GM21723 (cell line): Measurements from ENCODE around the gene CELF4.
"Not testable (repeated sequence)": the region's sequence is repeated elsewhere in the genome, so short reads cannot be mapped to it uniquely, and the experiment has no call there.

Source experiments
- ATAC-seq: cut with Tn5 transposase; IDR thresholded peaks from one replicate; pipeline ENCODE4 v1.9.1; 2021; ENCODE audit warnings: mild to moderate bottlenecking, moderate library complexity; ENCODE audit not compliant: unreplicated experiment

CELF4 gene

GRCh38 chr18:37375181-37375580, 190.4 kb downstream of the CELF4 start:
- ATAC-seq, result no peak

GRCh38 chr18:37368110-37368954, 197.3 kb downstream of the CELF4 start:
- ATAC-seq, result no peak

DNA sequence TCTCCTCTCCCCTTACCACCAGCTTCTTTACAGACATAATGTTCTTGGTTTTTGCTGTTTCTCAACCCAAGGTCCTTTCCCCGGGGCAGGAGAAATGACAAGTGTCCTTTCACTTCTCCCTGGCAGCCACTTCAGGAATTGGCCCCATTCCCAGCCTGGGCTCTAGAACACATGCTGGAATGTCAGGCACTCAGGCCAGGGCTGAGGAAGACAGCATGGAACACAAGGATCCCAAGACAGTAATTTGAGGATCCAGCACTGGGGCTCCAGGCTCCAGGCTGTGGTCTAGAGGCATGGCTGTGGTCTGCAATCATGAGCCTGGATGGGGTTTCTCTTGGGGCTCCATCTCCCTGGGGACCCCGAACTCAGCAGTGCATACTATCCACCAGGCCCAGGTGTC, 201.4 kb downstream of the CELF4 start:
- no peak for ATAC-seq

DNA sequence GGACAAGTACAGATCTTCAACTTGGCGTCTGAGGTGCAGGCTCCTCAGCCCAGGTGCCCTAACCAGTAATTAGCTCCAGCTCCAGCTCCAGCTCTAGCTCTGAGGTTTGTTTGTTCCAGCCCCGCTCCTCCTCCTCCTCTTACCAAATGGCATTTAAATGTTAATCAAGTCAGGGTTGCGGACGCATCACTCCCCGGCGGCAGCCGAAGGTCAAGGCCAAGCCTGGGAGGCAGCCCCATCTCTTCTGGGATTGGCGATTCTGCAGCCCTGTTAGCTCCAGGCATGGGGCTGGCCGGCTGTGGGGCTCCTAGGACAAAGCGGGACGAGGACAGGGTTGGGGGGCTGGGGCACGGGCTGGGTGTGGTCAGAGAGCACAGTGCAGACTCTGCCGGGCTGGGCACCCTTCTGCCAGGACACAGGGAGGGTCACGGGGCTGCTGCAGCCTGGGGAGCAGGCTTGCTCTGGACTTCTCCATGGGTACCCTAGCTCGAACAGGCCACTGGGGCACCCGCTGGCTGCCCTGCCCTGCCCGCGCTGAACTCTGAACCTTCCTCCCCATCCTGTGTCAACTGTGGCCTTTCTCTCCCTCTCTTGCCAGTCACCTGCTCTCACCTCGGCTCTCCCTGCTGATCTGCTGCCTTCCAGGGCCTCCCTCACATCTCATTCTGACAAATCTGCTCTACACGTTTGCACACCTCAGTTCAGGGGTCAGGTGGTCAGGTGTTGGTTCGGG, 203.3 kb downstream of the CELF4 start:
- ATAC-seq, result no peak

DNA sequence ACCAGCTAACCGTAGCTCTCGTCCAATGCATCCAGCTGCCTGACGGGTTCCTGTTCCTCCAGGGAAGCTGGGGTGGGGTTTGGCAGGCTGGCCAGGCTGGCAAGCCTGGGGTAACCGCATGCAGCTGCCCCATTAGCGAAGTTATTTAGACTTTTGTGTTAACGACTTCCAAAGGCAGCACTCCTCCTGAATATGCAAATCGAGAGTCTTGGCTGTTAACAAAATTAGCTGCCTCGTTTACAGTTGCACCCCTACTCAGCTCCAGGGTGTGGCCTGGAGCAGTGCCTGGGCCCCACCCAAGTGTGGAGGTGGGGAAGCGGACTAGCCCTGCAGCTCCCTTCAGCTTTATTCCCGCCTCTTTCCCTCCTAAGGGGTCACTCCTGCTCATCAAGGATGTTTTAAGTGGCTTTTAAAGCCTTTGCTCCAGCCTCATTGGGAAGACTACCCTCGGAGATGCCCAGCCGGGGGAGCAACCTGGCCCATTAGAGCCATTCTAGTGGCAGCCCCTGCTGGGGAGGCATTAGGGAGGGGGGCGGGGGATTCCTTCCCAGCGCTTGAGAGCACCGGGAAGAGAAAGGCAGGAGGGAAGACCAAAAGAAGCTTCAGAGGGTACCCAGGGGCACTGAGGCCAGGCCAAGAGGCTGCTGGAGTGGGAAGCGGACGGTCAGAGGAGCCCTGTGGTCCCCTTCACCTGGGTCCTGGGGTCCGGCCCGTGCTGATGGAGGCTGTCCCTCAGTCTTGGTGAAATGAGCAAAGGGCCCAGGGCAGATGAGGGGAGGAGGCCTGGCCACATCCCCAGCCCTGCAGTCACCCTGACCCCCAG, 204.1 kb downstream of the CELF4 start:
- ATAC-seq, result no peak

DNA sequence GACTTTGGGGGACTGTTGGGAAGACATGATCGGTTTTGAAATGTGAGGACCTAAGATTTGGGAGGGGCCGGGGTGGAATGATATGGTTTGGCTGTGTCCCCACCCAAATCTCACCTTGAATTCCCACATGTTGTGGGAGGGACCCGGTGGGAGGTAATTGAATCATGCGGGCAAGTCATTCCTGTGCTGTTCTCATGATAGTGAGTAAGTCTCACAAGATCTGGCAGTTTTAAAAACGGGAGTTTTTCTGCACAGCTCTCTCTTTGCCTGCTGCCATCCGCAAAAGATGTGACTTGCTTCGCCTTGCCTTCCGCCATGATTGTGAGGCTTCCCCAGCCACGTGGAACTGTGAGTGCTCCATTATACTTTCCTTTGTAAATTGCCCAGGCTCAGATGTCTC, 207.5 kb downstream of the CELF4 start:
- ATAC-seq, result not testable (repeated sequence)

- ATAC-seq, result no peak
Measured at GRCh38 chr18:37355772-37356171, 209.8 kb downstream of the CELF4 start.

- ATAC-seq, result no peak
Measured at GRCh38 chr18:37351110-37351509, 214.5 kb downstream of the CELF4 start.

- ATAC-seq, result no peak
Measured at GRCh38 chr18:37348729-37349128, 216.9 kb downstream of the CELF4 start.

DNA sequence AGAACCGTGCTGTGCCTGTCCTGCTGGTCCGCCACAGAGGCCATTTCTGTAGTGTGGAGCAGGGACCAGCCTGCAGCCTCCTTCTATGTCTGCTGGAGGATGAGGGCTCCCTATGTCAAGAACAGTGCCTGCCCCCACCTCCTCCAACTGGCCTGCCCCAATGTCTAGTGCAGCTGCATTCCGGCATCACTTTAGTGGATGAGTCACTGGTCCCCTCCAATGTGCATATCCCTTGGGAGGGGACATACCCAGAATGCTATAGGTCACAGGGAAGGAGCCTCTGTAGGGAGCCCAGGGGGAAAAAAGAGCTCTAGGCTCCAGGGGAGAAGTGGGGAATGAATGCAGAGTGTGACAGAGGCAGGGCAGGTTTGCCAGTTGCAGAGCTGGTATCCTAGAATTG, 219.6 kb downstream of the CELF4 start:
- ATAC-seq, result no peak

DNA sequence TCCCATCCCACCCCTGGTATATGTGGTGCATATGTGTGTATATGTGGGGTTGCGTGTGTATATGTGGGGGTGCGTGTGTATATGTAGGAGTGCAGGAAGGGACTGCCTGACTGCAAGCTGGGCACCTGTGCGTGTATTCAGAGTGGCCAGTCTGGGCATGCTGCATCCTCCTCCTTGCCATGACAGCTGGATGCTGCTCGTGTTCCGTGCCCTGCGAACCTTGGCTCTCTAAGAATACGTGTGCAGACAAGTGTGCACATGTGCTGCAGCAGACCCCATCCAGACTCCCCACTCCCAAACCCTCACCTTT, 222.1 kb downstream of the CELF4 start:
- peak; percentile 14 for ATAC-seq

DNA sequence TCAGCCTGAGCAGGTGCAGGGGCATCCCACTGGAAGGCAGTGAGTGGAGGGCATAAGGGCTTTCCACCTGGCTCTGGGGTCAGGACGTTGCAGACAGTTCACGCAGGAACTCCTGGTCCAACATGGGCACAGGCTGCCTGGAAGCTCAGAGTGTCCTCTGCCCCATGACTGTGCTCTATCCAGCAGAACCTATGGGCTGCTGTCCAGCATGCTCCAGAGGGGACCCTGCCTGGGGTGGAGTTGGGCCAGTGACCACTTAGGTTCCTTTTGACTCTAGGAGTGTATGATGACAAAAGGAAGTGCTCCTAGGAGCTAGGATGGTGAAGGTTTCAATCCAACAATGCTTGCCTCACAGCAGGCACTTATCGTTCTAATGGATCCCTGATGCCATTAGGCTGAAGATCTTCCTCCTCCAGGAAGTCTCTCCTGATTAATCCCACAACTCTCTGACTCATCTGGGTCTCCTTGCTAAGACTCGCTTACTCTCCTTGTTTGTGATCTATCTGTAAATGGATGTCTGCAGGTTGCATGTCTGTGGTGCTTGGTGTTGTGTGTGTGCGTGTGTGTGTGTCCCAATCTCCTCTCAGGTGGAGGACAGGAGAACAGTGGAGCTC, 224.0 kb downstream of the CELF4 start:
- ATAC-seq, result no peak

DNA sequence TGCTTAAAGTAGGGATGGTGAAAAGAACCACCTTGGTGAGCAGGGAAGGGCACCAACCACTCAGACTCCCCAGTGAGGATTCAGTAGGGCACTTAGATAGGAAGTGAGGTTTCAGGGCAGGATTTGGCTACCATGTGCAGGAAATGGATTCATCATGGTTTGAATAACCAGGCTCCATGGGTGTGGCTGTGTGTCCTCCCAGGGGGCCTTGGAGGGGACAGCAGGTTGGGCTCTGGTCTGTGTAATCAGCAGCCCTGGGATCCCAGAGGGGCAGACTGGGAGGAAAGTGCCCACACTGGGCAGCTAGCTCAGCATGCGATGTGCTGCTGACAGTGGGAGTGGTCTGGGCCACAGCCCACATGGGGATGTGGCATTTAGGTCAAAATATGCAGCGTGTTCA, 224.6 kb downstream of the CELF4 start:
- no peak for ATAC-seq

DNA sequence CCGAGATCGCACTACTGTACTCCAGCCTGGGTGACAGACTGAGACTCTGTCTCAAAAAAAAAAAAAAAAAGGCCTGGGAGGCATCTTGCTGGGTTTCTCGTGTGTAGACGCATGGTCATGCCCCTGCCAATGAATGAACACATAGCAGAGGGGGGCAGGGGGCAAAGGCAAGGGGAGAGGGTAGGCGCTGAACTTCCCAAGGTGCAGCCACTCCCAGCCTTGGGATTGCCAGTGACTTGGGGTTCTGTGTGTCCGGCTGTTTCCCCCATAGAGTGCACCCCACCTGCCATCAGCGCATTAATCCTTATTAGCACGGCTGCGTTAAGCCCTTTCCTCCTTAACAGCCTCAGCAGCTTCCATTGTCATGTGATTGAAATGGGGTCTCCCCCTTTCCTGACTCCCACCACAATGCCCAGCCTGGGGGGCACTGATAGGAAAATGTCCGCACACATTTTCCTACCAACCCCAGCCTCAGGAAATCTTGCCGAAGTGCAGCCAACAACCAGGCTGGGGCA, 225.8 kb downstream of the CELF4 start:
- ATAC-seq, result no peak

DNA sequence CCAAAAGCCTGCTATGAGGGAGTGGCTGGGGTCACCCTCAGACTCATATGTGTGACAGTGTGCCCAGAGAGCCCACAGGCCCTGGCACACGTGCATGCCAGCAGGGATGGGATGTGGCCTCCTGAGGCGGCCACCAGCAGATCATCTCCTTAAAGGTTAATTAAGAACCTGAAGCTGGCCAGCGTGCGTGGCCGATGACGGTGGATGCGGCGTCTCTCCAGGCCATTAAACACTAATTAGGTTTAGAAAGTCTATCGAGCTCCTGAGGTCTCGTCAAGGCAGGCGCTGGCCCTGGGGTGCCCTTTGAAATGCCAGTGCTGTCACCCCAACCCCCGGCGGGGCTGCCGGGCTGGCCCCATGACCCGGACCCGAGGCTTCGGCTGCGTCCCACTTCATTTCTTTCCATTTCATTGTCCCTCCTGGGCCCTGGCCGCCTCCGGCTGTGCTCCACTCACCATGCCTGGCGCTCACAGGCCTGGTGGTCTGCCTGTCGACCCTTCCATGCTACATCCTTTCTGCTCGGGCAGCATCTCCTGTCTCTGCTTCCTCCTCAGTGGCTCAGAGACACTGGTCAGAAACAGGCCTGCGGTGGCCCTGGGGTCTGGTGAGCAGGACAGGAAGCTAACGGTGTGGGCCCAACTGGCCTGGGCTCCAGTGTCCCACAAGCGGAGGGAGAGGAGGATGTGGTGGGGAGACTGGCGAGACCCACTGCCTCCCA, 228.9 kb downstream of the CELF4 start:
- no peak for ATAC-seq

- no peak for ATAC-seq
Measured at GRCh38 chr18:37335409-37335736, 230.2 kb downstream of the CELF4 start.

DNA sequence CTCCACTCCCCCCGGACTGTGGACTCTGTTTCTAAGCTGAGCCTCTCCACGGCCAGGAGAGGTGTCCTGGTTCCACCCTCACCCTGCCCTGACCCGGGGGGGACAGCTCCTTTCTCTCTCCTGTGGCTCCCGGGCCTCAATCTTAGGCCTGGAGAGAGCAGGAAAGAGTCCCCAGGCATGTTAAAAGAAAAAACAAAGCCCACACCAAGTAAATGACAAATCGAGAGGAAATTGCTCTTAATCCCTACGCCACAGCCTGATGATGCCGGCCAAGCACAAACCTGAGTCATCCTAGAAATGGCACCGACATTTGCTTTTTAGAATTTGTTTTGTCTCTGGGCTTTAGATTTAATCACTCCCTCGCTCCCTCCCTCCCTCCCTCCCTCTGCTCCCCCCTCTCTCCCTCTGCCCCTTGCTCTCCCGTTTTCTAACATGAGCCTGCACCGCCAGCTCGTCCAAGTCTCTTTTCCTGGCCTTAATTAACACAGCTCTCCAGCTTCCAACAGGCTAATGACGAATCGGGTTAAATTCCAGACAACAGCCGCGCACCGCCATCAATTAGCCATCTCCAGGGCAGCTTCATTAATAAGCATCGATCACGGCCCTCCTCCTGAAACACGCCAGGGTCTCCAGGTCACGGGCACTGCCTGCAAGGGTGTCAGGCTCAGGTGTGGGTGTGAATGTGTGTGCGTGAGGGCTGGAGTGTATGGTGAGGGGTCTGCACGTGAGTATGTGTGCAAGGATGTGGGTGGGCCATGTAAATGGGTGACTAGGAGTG, 230.8 kb downstream of the CELF4 start:
- ATAC-seq, result no peak

DNA sequence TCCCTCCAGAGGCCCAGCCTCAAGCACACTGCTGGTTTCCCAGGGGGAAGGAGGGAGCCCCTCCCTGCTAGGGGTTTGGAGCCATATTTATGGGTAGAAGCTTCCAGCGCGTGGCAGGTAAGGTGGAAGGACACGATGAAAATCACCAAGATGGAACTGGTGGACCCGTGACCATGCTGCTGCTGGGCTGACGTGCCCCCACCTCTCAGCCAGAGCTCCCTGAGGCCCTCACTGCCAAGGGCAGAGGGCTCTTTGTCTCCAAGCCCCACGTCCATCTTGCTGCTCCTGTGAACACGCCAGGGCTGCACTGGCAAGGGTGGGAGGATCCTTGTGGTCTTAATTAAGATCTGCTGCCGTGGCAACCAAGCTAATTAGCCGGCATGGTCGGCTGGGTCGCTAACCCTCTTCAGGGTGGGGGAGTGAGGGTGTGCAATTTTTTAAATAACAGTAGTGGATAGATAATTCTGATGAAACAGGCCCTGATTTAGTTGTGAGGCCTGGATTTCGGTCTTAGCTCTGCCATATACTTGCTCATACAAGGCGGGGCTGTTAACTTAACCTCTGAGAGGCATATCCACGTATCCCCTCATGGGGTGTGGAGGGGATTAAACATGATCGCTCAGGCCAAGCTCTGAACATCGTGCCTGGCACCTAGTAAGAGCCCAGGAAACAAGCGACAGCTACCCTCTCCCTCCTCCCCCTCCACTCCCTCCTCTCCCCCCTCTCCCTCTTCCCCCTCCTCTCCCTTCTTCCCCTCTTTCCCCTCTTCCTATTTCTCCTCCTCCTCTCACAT, 232.8 kb downstream of the CELF4 start:
- ATAC-seq, result no peak

- no peak for ATAC-seq
Measured at GRCh38 chr18:37332219-37332618, 233.4 kb downstream of the CELF4 start.
